Measurements from ENCODE around the gene METTL2B. TPM values are rescaled to one million over a fixed set of nuclear protein-coding genes. Genes with fewer than 3 reads are reported as not detected.

Gene METTL2B
- total and polyA plus RNA-seq, 2 of the 13 experiments (the other 11 are each of a cell fraction or from before 2014, with no cell fraction given): 15.5 to 33.1 TPM

GRCh38 chr7:128455543-128456254 is 20.8 kb upstream of the METTL2B start, which contains the start of gene HILPDA (continued):
- TF ChIP-seq NR0B2 (CRISPR knock-in tag; IDR thresholded peaks at IDR 0.05) (0 out of 2 replicates have a peak, but pooled peaks have one; percentile 57), RBM39 (IDR thresholded peaks at IDR 0.05; ENCODE audit: low read depth, low read length, poor library complexity, severe bottlenecking) (no peak), ZNF160 (CRISPR knock-in tag; IDR thresholded peaks at IDR 0.05) (no peak), BRCA1 (CRISPR knock-in tag; IDR thresholded peaks at IDR 0.05) (no peak), ZNF367 (CRISPR knock-in tag; IDR thresholded peaks at IDR 0.05; ENCODE audit: borderline replicate concordance) (no peak), ZNF839 (CRISPR knock-in tag; IDR thresholded peaks at IDR 0.05; ENCODE audit: borderline replicate concordance) (no peak; the same call in 1 of the 2 replicates), PRDM15 (CRISPR knock-in tag; IDR thresholded peaks at IDR 0.05) (no peak), ZBTB42 (CRISPR knock-in tag; IDR thresholded peaks at IDR 0.05) (no peak), TBX3 (IDR thresholded peaks at IDR 0.05; ENCODE audit: borderline replicate concordance) (no peak), ZNF629 (CRISPR knock-in tag; conservative IDR thresholded peaks at IDR 0.05) (no peak), EEA1 (CRISPR knock-in tag; IDR thresholded peaks at IDR 0.05; ENCODE audit: borderline replicate concordance) (peak; percentile 74; the same call in 1 of the 2 replicates), NFKB2 (CRISPR knock-in tag; IDR thresholded peaks at IDR 0.05; ENCODE audit: borderline replicate concordance) (peak; percentile 70), XBP1 (CRISPR knock-in tag; IDR thresholded peaks at IDR 0.05) (no peak), ZNF292 (CRISPR knock-in tag; IDR thresholded peaks at IDR 0.05; ENCODE audit: borderline replicate concordance, low read depth) (no peak), HNF4G (IDR thresholded peaks at IDR 0.05; ENCODE audit: borderline replicate concordance, low read depth, low read length) (peak; percentile 26; the same call in 1 of the 2 replicates), HNF4G (CRISPR knock-in tag; IDR thresholded peaks at IDR 0.05; ENCODE audit: borderline replicate concordance, low read depth) (peak; percentile 13; the same call in 1 of the 2 replicates), ATF7 (IDR thresholded peaks at IDR 0.05) (no peak), ATF7 (CRISPR knock-in tag; IDR thresholded peaks at IDR 0.05) (no peak), ZNF501 (CRISPR knock-in tag; IDR thresholded peaks at IDR 0.05) (peak; percentile 82), ZNF775 (CRISPR knock-in tag; IDR thresholded peaks at IDR 0.05; ENCODE audit: borderline replicate concordance) (no peak), MED13 (CRISPR knock-in tag; IDR thresholded peaks at IDR 0.05) (no peak), BCLAF1 (IDR thresholded peaks at IDR 0.05) (no peak)
